ENCODE results near the gene CHRM5. TPM values are rescaled to one million over a fixed set of nuclear protein-coding genes. Genes with fewer than 3 reads are reported as not detected.

The CHRM5 gene
- under 1 TPM; 0.21 to 0.98 (median 0.37) TPM for total RNA-seq

GRCh38 chr15:33968224-33968623 lies at the start of gene CHRM5:
Gene CHRM5, plus strand, starts transcription at chr15:33968497. Its CDS starts 94,221 bp downstream, at chr15:34062718.
- no peaks in the 10 kb centered on the region for H3K9me3 ChIP-seq
- DNase-seq (ENCODE audit: low spot score in 2 of 2): no peak
- TF ChIP-seq CTCF (IDR thresholded peaks at IDR 0.05) (no peak), POLR2A (IDR thresholded peaks at IDR 0.05) (no peak), EP300 (IDR thresholded peaks at IDR 0.05) (no peak)
- no peaks in the 10 kb centered on the region for H3K36me3 ChIP-seq
- no peaks in the 10 kb centered on the region for H3K4me1 ChIP-seq
- no peaks in the 10 kb centered on the region for H3K27me3 ChIP-seq
- no peak within 1 kb of the TSS for H3K27ac ChIP-seq
- 58 to 64% methylated on average over 6 of the region's 6 CpGs for WGBS, 2 donors
- H3K4me3 ChIP-seq: no peak within 1 kb of the TSS

GRCh38 chr15:33923446-33923845 lies 44.9 kb upstream of the CHRM5 start:
- DNase-seq (ENCODE audit: low spot score in 2 of 2): no peak
- Histone ChIP-seq H3K27me3 (no peaks in the 10 kb centered on the region), H3K4me3 (no peak overlapping the region), H3K36me3 (no peaks in the 10 kb centered on the region), H3K9me3 (no peaks in the 10 kb centered on the region), H3K4me1 (no peaks in the 10 kb centered on the region), H3K27ac (no peak overlapping the region)
- TF ChIP-seq POLR2A (IDR thresholded peaks at IDR 0.05) (no peak), CTCF (IDR thresholded peaks at IDR 0.05) (no peak), EP300 (IDR thresholded peaks at IDR 0.05) (no peak)
- 79 to 100% methylated on average over 1 of the region's 1 CpG for WGBS, 2 donors

- H3K36me3 ChIP-seq: no peaks in the 10 kb centered on the region
- no peak overlapping the region for H3K27ac ChIP-seq
- no peaks in the 10 kb centered on the region for H3K4me1 ChIP-seq
- WGBS, 2 donors: 51 to 54% methylated on average over 4 of the region's 4 CpGs
- H3K27me3 ChIP-seq: no peaks in the 10 kb centered on the region
- TF ChIP-seq EP300 (IDR thresholded peaks at IDR 0.05) (no peak), POLR2A (IDR thresholded peaks at IDR 0.05) (no peak), CTCF (IDR thresholded peaks at IDR 0.05) (no peak)
- no peaks in the 10 kb centered on the region for H3K9me3 ChIP-seq
- DNase-seq (ENCODE audit: low spot score in 2 of 2): no peak
- no peak overlapping the region for H3K4me3 ChIP-seq
Observed at GRCh38 chr15:33926260-33926659, 42.0 kb upstream of the CHRM5 start.

- no peaks in the 10 kb centered on the region for H3K36me3 ChIP-seq
- H3K4me1 ChIP-seq: no peaks in the 10 kb centered on the region
- DNase-seq (ENCODE audit: low spot score in 2 of 2): no peak
- H3K27ac ChIP-seq: no peak overlapping the region
- no peaks in the 10 kb centered on the region for H3K27me3 ChIP-seq
- TF ChIP-seq CTCF (IDR thresholded peaks at IDR 0.05) (no peak), POLR2A (IDR thresholded peaks at IDR 0.05) (no peak), EP300 (IDR thresholded peaks at IDR 0.05) (no peak)
- H3K4me3 ChIP-seq: no peak overlapping the region
- H3K9me3 ChIP-seq: no peaks in the 10 kb centered on the region
- 91 to 93% methylated on average over 2 of the region's 2 CpGs for WGBS, 2 donors
Observed at GRCh38 chr15:33932734-33933133, 35.6 kb upstream of the CHRM5 start.

- Histone ChIP-seq H3K4me3 (no peak overlapping the region), H3K27me3 (no peaks in the 10 kb centered on the region), H3K27ac (no peak overlapping the region), H3K9me3 (no peaks in the 10 kb centered on the region), H3K36me3 (no peaks in the 10 kb centered on the region), H3K4me1 (no peaks in the 10 kb centered on the region)
- TF ChIP-seq EP300 (IDR thresholded peaks at IDR 0.05) (no peak), CTCF (IDR thresholded peaks at IDR 0.05) (no peak)
- WGBS, 2 donors: 90 to 95% methylated on average over 3 of the region's 3 CpGs
- no peak for DNase-seq (ENCODE audit: low spot score in 2 of 2)
Observed at GRCh38 chr15:33934396-33934795, 33.9 kb upstream of the CHRM5 start.

All from tibial nerve (tissue), 4 donors.